ENCODE results near the gene SLC6A18.

SLC6A18 gene

GRCh38 chr5:1187950-1188334 is 37.2 kb upstream of the SLC6A18 start:
- DNase-seq: no peak

- DNase-seq: no peak
Observed at GRCh38 chr5:1188464-1188863, 36.7 kb upstream of the SLC6A18 start.

GRCh38 chr5:1189269-1189668 is 35.9 kb upstream of the SLC6A18 start:
- no peak for DNase-seq

- DNase-seq: no peak
Observed at GRCh38 chr5:1190278-1190677, 34.9 kb upstream of the SLC6A18 start.

GRCh38 chr5:1190837-1191239 is 34.3 kb upstream of the SLC6A18 start:
- DNase-seq: no peak

- no peak for DNase-seq
Observed at GRCh38 chr5:1192971-1193590, 32.1 kb upstream of the SLC6A18 start.

GRCh38 chr5:1193591-1193985 is 31.6 kb upstream of the SLC6A18 start:
- DNase-seq: no peak

- no peak for DNase-seq
Observed at GRCh38 chr5:1194378-1194777, 30.8 kb upstream of the SLC6A18 start.

GRCh38 chr5:1195439-1195838 is 29.7 kb upstream of the SLC6A18 start:
- DNase-seq: no peak

GRCh38 chr5:1195916-1196315 is 29.3 kb upstream of the SLC6A18 start:
- no peak for DNase-seq

- no peak for DNase-seq
Observed at GRCh38 chr5:1196562-1196961, 28.6 kb upstream of the SLC6A18 start.

- DNase-seq: no peak
Observed at GRCh38 chr5:1197876-1198666, 27.1 kb upstream of the SLC6A18 start.

GRCh38 chr5:1199340-1199648 is 25.9 kb upstream of the SLC6A18 start:
- DNase-seq: no peak

GRCh38 chr5:1199649-1200494 is 25.3 kb upstream of the SLC6A18 start:
- peak; percentile 42 for DNase-seq

GRCh38 chr5:1200495-1201326 is 24.5 kb upstream of the SLC6A18 start:
- no peak for DNase-seq

GRCh38 chr5:1201327-1202025 is 23.7 kb upstream of the SLC6A18 start, which contains the start of gene SLC6A19:
TSS of gene SLC6A19 (plus strand) at chr5:1201595. CDS start at chr5:1201651, 56 bp downstream.
- no peak for DNase-seq

- no peak for DNase-seq
Observed at GRCh38 chr5:1202026-1202797, 23.0 kb upstream of the SLC6A18 start.

GRCh38 chr5:1202798-1203185 is 22.4 kb upstream of the SLC6A18 start:
- no peak for DNase-seq

- no peak for DNase-seq
Observed at GRCh38 chr5:1203311-1203967, 21.7 kb upstream of the SLC6A18 start.

GRCh38 chr5:1203968-1204692 is 21.1 kb upstream of the SLC6A18 start:
- DNase-seq: no peak
